HEK293T (cell line): ENCODE results near the gene ZNF575.

Experiments
- BHLHE40 ChIP-seq: fragments of 450-650 bp; IDR thresholded peaks from 2 replicates; pipeline ENCODE4 v1.6.1; 2016; ENCODE audit warnings: mild to moderate bottlenecking, moderate library complexity, borderline replicate concordance
- CTBP1 ChIP-seq: fragments of 450-650 bp; IDR thresholded peaks from 2 replicates; pipeline ENCODE4 v1.6.1; 2016; ENCODE audit warnings: borderline replicate concordance
- ELF4 ChIP-seq: fragments of 450-650 bp; IDR thresholded peaks from 2 replicates; pipeline ENCODE4 v1.6.1; 2017; ENCODE audit warnings: antibody characterized with exemption
- FOXK2 ChIP-seq: fragments of 450-650 bp; IDR thresholded peaks from 2 replicates; pipeline ENCODE4 v1.6.1; 2016; ENCODE audit warnings: mild to moderate bottlenecking
- FOXM1 ChIP-seq: fragments of 450-650 bp; IDR thresholded peaks from 2 replicates; pipeline ENCODE4 v1.6.1; 2017; ENCODE audit warnings: mild to moderate bottlenecking, borderline replicate concordance
- L3MBTL2 ChIP-seq: fragments of 450-650 bp; conservative IDR thresholded peaks from 2 replicates; pipeline ENCODE4 v1.6.1; 2016; ENCODE audit warnings: mild to moderate bottlenecking
- LEF1 ChIP-seq: fragments of 450-650 bp; IDR thresholded peaks from 2 replicates; pipeline ENCODE4 v1.6.1; 2017; ENCODE audit warnings: mild to moderate bottlenecking, borderline replicate concordance
- NFRKB ChIP-seq: fragments of 450-650 bp; IDR thresholded peaks from 2 replicates; pipeline ENCODE4 v1.6.1; 2016; ENCODE audit warnings: mild to moderate bottlenecking, moderate library complexity
- SP1 ChIP-seq: fragments of 450-650 bp; IDR thresholded peaks from 2 replicates; pipeline ENCODE4 v1.6.1; 2017

- TF ChIP-seq FOXM1 = no peak
- TF ChIP-seq NFRKB = no peak
- TF ChIP-seq LEF1 = no peak
- TF ChIP-seq SP1 = no peak
- no peak for TF ChIP-seq FOXK2
- no peak for TF ChIP-seq BHLHE40
- no peak for TF ChIP-seq L3MBTL2
- TF ChIP-seq ELF4 = no peak
- no peak for TF ChIP-seq CTBP1
Observed at GRCh38 chr19:43551399-43552197, 18.6 kb downstream of the ZNF575 start.
